ENCODE data around the gene MED25.

DNA sequence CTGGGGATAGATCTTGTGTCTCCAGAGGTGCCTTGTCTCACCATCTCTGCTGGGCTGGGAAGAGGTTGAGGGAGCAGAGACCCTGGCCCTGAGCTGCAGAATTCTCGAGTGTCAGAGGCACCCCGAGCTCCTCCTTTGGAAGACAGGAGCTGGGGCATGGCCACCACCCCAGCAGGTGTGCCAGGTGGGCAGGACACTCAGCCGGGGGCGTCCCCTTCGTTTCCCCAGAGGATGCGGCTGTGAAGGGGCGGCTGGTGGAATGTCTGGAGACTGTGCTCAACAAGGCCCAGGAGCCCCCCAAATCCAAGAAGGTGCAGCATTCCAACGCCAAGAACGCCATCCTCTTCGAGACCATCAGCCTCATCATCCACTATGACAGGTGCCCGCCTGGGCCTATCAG, 19.5 kb upstream of the MED25 start:
- TF ChIP-seq POLR2A (IDR thresholded peaks at IDR 0.05): no peak
- TF ChIP-seq, protein P1, sequence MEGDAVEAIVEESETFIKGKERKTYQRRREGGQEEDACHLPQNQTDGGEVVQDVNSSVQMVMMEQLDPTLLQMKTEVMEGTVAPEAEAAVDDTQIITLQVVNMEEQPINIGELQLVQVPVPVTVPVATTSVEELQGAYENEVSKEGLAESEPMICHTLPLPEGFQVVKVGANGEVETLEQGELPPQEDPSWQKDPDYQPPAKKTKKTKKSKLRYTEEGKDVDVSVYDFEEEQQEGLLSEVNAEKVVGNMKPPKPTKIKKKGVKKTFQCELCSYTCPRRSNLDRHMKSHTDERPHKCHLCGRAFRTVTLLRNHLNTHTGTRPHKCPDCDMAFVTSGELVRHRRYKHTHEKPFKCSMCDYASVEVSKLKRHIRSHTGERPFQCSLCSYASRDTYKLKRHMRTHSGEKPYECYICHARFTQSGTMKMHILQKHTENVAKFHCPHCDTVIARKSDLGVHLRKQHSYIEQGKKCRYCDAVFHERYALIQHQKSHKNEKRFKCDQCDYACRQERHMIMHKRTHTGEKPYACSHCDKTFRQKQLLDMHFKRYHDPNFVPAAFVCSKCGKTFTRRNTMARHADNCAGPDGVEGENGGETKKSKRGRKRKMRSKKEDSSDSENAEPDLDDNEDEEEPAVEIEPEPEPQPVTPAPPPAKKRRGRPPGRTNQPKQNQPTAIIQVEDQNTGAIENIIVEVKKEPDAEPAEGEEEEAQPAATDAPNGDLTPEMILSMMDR (IDR thresholded peaks at IDR 0.05): no peak

All from vagina (tissue), 2 donors.